Ureter (tissue), 1 donor: ENCODE measurements around the gene IBA57. TPM values are rescaled to one million over a fixed set of nuclear protein-coding genes. Genes with fewer than 3 reads are reported as not detected.

Source experiments
- DNase-seq: peaks from one replicate; pipeline ENCODE4 v3.0.0-alpha.2; 2020; ENCODE audit warnings: low spot score
- total RNA-seq: library from RNA; stranded (reverse); gene quantifications from one replicate; pipeline ENCODE4 v1.2.4, GENCODE V29; 2023
- donor health status: DM: yes; HTN: yes; CAD: no.

IBA57 gene
- total RNA-seq, 1 donor from 2014 or later: 11.5 TPM

- DNase-seq: no peak
These were observed 9.1 kb upstream of the IBA57 start for GRCh38 chr1:228156515-228156881.

DNA sequence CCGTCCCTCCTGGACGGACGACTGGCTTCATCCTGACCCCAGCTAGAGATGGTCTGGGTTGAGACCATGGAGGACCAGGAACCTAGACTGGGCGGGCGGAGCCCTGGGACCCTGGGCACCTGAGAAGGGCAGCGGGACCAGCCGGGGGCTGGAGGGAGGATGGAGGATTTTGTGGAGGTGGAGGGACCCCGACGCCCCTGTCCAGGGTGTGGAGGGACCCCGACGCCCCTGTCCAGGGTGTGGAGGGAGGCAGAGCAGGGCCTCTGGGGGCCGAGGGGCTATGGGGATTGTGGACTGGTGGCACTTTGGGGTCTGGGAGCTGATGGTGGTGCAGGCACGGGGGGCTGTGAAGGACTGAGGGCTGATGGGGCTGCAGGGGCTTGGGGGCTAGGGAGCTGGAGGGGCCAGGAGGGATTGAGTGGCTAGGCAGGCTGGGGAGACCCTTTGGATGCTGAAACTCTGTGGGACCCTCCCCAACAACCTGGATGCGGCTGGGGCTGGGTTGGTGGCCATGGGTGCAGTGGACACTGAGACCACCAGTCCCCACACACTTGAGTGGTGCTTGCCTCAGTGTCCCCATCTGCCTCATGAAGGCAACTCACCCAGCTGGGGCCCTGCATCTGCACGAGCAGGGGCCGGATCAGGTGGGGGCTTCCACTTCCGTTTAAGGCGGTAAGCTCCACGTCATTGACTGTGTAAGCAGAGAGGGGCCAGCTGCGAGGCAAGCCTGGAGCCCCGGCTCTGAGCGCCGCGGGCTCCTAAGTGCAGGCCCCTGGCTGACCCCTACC, 8.5 kb upstream of the IBA57 start:
- DNase-seq: no peak

- no peak for DNase-seq
These were observed 7.9 kb upstream of the IBA57 start for GRCh38 chr1:228157729-228158126.

DNA sequence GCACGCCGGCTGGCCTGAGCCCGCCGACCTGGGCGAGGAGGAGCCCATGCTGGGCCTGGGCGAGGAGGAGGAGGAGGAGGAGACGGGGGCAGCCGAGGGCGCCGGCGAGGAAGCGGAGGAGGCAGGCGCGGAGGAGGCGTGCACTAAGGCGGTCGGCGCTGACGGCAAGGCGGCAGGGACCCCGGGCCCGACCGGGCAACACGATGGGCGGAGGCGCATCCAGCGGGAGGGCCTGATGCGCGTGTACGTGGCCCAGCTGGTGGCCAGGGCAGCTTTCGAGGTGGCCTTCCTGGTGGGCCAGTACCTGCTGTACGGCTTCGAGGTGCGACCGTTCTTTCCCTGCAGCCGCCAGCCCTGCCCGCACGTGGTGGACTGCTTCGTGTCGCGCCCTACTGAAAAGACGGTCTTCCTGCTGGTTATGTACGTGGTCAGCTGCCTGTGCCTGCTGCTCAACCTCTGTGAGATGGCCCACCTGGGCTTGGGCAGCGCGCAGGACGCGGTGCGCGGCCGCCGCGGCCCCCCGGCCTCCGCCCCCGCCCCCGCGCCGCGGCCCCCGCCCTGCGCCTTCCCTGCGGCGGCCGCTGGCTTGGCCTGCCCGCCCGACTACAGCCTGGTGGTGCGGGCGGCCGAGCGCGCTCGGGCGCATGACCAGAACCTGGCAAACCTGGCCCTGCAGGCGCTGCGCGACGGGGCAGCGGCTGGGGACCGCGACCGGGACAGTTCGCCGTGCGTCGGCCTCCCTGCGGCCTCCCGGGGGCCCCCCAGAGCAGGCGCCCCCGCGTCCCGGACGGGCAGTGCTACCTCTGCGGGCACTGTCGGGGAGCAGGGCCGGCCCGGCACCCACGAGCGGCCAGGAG, 7.2 kb upstream of the IBA57 start:
- no peak for DNase-seq

DNA sequence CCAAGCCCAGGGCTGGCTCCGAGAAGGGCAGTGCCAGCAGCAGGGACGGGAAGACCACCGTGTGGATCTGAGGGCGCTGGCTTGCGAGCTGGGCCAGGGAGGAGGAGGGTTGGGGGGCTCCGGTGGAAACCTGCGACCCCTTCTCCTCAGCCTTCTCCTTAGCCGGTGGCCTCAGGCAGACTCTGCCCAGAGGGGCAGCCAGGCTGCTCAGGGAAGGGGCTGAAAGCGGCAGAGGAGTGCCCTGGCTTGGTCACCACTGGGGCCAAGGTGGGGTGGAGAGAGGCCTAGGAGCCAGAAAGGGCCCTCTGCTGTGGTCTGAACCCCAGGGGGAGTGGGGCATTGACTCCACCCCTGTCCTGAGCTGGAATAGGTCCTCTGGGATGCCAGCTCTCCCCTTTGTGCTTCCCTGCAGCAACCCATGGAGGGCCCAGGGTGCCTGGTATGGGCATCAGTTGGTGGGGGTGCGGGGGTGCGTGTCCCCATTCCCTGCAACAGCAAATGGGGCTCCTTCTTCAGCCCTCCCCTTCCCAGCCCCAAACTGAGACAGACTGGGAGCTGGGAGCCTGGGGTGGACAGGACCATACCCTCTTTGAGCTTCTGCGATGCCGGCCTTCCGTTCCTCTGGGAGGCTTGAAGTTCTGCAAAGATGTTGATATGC, 6.5 kb upstream of the IBA57 start:
- no peak for DNase-seq

DNA sequence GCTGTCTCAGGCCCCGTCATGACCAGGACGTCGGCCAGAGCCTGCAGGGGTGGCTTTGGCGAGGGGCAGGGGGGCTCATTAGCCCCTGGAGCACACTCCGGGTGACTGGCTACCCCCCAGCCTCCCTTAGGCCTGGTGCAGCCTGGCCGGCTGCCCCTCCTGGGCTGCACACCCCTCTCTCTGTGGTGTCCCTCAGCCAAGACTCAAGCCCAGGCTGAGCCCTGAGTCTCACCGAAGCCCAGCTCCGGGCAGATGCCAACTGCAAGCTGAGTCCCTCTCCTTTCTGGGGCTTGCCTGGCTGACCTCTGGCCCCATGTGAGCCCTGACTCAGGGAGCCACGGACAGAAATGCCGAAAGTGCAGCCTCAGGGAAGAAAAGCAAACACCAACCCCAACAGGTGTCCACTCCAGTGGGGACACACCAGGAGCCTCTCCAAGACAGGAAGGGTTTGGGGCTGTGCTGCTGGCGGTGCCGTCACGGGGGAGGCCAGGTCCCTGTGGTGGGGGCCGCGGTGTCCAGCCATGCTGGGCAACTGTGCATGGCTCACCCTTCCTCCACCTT, 5.3 kb upstream of the IBA57 start:
- no peak for DNase-seq

DNA sequence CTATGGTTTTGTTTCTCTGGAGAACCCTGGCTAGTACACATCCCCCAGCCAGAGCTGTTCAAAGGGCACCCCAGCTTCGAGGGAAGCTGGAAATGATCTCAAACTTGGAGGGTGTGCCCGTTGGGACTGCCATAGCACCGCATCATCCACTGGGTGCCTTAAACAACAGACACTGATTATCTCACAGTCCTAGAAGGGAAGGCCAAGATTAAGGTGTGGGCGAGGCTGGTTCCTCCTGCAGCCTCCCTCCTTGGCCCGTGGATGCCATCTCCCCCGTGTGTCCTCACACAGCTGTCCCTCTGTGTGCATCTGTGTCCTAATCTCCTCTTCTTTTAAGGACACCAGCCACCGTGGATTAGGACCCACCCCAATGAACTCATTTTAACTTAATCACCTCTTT, 4.2 kb upstream of the IBA57 start:
- no peak for DNase-seq

DNA sequence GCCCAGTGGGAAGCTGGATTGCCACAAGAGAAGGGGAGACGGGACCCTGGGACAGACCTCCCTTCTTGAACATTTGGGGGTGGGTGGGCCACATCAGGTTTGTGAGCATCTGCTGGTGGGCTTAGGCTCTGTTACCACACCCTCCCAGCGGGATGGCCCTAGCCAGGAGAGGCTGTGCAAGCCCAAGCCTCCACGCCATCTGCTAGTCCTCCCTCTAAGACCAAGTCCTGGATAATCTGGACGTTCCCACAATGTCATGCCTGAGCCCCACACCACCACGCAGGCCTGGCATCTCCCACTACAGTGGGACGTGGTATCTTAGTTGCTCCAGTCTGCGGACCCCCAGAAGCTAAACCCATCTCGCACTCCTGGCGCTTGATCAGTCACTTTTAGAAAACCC, 3.7 kb upstream of the IBA57 start:
- DNase-seq: no peak

DNA sequence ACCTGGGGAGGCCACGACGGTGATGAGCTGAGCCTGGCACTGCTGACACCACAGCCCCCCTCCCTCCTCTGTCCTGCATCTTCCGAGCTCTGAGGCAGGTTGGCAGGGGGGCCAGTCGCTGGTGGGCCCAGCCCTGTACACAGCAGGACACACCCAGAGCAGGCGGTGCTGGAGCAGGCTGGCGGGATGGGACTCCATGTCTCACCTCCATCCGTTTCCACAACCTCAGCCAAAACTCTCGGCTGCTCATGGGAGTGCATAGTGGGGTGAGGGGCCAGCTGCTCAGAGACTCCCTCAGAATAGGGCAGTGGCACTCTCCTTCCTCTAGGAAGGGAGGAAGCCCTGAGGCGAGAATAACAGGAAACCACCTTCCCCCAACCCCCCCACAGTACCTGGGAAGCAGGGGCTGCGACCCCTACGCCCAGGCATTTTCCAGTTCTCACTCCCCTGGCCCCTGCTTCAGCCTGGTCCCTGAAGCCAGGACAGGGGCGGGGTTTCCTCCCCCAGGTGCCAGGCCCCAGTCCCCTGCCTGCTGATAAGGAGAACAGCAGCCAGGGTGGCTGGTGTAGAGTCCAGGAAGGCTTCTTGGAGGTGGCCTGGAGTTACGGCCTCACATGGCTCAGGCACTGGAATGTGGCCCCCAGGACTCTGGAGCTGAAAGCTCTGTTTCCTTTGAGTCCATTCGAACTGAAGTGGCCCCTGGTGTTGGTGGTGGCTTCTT, 3.2 kb upstream of the IBA57 start:
- DNase-seq: no peak

DNA sequence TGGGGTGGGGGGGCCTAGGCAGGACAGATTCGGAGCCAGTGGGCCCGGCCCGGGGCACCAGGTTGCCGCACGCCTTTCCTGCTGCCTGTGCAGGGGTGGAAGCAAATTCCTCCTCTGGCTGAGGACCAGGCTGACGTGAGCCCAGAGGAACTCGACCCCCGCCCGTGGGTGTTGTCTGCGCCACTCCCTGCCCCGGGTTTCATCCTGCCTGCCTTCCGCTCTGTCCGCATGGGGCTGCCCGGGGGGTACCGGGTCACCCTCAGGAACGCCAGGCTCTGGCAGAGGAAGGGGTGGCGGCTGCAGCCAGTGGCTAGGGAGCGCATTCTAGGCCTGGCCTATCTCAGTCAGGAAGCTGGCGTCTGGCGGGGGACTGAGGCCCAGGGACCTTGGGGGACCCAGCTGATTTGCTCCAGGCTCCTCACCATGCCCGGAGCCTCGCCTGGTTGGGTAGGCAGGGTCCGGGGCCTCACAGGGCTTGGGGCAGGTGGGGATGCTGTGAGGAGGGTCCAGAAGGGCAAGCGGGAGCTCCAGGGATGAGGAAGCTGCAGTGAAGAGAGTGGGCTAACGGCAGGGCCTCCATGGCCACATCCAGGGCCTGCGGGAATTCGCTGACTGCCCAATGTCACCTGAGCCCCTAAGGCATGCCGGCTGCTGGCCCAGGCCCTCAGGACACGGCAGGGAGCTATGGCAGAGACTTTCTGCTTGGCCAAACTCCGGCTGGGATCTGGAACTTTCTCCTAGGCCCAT, 2.4 kb upstream of the IBA57 start:
- DNase-seq: peak; percentile 73

GRCh38 chr1:228163776-228164519, 1.7 kb upstream of the IBA57 start:
- DNase-seq: no peak

GRCh38 chr1:228164561-228165371, 838 bp upstream of the IBA57 start:
- DNase-seq: no peak

- peak; percentile 80 for DNase-seq
These were observed 749 bp downstream of the IBA57 start for GRCh38 chr1:228166170-228166936.

DNA sequence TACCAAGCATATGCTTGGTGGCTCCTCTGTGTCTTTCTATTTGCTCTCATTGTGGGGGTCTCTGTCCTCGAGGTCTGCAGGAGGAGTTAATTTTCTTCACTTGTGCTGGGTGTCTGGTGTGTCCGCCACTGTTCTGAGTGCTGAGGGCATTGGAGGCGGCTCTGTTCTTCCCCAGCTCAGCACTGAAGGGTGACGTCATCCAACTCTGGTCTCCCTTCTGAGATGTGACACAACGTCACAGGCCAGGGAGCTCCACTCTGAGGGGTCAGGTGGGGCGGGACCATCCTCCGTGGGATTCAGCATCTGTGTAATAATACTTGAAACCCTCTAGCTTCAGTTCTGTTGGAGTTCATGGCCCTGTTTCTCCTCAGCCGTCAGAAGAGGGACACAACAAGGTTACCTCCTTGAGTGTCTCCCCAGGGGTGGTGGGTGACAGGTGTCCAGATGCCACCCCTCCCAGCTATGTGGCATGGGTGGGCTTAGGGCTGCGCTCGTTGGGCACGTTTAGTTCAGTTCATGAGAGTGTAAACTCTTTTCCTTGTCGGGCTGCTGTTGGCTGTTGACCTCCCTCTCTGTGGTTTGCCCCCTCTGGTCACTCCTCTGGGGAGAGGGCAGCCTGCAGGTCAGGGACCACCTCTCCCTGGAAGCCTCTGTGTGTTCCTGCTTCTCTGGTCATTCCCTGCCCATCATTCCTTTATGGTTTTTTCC, 3.1 kb downstream of the IBA57 start:
- DNase-seq: no peak

DNA sequence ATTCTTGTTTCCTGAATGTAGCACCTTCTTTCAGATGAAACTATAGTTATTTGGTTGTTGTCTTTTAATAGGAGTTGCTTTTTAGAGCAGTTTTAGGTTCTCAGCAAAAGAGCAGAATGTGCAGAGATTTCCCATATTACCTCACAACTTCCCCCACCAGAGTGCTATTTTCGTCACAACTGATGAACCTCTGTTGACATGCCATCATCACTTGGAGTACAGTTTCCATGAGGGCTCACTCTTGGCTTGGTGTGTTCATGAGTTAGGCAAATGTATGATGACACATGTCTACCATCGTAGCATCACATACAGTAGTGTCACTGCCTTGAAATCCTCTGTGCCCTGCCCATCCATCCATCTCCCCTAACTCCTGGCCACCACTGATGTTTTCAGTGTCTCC, 3.7 kb downstream of the IBA57 start:
- no peak for DNase-seq

GRCh38 chr1:228170666-228171065, 5.1 kb downstream of the IBA57 start:
- no peak for DNase-seq

- no peak for DNase-seq
These were observed 5.8 kb downstream of the IBA57 start for GRCh38 chr1:228171221-228171891.
